Measurements from ENCODE around the gene SLC38A2.

DNA sequence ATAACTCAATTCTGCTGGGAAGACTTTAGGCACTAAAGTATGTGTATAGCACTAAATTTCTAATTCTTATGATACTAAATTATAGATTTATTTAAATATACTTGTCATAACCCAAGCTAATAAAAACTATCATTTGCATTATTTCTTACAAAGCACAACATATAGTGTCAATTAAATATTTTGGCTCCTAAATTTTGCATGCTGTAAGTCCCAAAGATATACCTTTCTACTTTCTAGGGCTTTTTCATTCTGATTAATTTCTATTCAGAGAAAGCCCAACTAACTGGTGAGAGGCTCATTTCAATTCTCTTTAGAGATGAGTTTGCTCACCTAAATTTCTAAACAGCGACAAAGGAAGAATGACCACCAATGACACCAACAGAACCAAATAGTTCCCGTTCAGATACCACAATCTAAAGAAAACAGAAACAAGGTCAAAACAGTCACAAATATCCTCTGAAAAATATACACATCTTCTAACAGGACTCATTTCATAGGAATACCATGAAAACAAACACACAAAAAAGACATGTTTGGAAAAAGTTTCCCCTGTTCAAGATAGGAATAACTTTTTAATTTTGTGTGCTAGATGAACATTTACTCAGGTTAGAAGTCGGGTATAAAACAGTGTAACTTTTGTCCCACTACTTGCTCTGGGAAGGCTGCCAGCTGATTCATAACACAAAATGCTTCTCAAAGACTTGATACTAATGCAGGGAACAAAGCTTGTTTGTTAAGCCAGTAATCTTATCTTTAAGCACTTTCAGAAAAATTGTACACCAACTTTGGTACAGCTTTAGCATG is 7.6 kb downstream of the SLC38A2 start:
- TF ChIP-seq, protein P1, sequence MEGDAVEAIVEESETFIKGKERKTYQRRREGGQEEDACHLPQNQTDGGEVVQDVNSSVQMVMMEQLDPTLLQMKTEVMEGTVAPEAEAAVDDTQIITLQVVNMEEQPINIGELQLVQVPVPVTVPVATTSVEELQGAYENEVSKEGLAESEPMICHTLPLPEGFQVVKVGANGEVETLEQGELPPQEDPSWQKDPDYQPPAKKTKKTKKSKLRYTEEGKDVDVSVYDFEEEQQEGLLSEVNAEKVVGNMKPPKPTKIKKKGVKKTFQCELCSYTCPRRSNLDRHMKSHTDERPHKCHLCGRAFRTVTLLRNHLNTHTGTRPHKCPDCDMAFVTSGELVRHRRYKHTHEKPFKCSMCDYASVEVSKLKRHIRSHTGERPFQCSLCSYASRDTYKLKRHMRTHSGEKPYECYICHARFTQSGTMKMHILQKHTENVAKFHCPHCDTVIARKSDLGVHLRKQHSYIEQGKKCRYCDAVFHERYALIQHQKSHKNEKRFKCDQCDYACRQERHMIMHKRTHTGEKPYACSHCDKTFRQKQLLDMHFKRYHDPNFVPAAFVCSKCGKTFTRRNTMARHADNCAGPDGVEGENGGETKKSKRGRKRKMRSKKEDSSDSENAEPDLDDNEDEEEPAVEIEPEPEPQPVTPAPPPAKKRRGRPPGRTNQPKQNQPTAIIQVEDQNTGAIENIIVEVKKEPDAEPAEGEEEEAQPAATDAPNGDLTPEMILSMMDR (IDR thresholded peaks at IDR 0.05): no peak
- no peak for TF ChIP-seq POLR2A (IDR thresholded peaks at IDR 0.05)
- no peak for TF ChIP-seq EP300 (IDR thresholded peaks at IDR 0.05)
- peak in 1 of 3 donors; percentile 31 for TF ChIP-seq POLR2AphosphoS5 (IDR thresholded peaks at IDR 0.05)
